Glomerular endothelial cell (primary cell): ENCODE results near the gene FOXB1. TPM values are rescaled to one million over a fixed set of nuclear protein-coding genes. Genes with fewer than 3 reads are reported as not detected.

Experiments used
- DNase-seq: peaks from one replicate; pipeline ENCODE4 v3.0.0-alpha.2; 2011; ENCODE audit warnings: low read depth, low spot score; ENCODE audit errors: extremely low read depth
- total RNA-seq: library from RNA; depleted of rRNA; stranded (reverse); fragments of >200 nt; gene quantifications from 2 replicates; pipeline ENCODE4 v1.2.3, GENCODE V29; 2015

The FOXB1 gene
- total RNA-seq, result not detected in 2 replicates

GRCh38 chr15:60004009-60004845 lies at the start of gene FOXB1:
TSS of gene FOXB1 (plus strand) at chr15:60004311. CDS start at chr15:60004964, 653 bp downstream.
- no peak for DNase-seq

- no peak for DNase-seq
These were observed 45.8 kb upstream of the FOXB1 start for GRCh38 chr15:59958288-59958687.

GRCh38 chr15:59960318-59960717 lies 43.8 kb upstream of the FOXB1 start:
- no peak for DNase-seq

- no peak for DNase-seq
These were observed 40.8 kb upstream of the FOXB1 start for GRCh38 chr15:59963322-59963721.

GRCh38 chr15:59963925-59964324 lies 40.2 kb upstream of the FOXB1 start:
- no peak for DNase-seq

GRCh38 chr15:59965741-59966140 lies 38.4 kb upstream of the FOXB1 start:
- no peak for DNase-seq

GRCh38 chr15:59966262-59966661 lies 37.8 kb upstream of the FOXB1 start:
- no peak for DNase-seq

GRCh38 chr15:59968314-59968713 lies 35.8 kb upstream of the FOXB1 start:
- DNase-seq, result no peak

- DNase-seq, result no peak
These were observed 31.9 kb upstream of the FOXB1 start for GRCh38 chr15:59972241-59972640.

- no peak for DNase-seq
These were observed 27.4 kb upstream of the FOXB1 start for GRCh38 chr15:59976480-59977271.

- DNase-seq, result no peak
These were observed 12.3 kb upstream of the FOXB1 start for GRCh38 chr15:59991834-59992233.

- no peak for DNase-seq
These were observed 10.9 kb upstream of the FOXB1 start for GRCh38 chr15:59993041-59993750.

GRCh38 chr15:59993950-59994401 lies 10.1 kb upstream of the FOXB1 start:
- DNase-seq, result no peak

GRCh38 chr15:59994526-59994887 lies 9.6 kb upstream of the FOXB1 start:
- DNase-seq, result no peak

- no peak for DNase-seq
These were observed 9.1 kb upstream of the FOXB1 start for GRCh38 chr15:59994888-59995557.

- no peak for DNase-seq
These were observed 8.4 kb upstream of the FOXB1 start for GRCh38 chr15:59995568-59996297.

GRCh38 chr15:59996298-59997041 lies 7.6 kb upstream of the FOXB1 start:
- no peak for DNase-seq

GRCh38 chr15:59997070-59997701 lies 6.9 kb upstream of the FOXB1 start:
- DNase-seq, result no peak
